GM21786 (cell line): ENCODE results near the gene OR10A5.
"Not testable (repeated sequence)": the region's sequence is repeated elsewhere in the genome, so short reads cannot be mapped to it uniquely, and the experiment has no call there.

Source experiments
- ATAC-seq: cut with Tn5 transposase; IDR thresholded peaks from one replicate; pipeline ENCODE4 v1.9.1; 2021; ENCODE audit not compliant: unreplicated experiment

The OR10A5 gene, protein sequence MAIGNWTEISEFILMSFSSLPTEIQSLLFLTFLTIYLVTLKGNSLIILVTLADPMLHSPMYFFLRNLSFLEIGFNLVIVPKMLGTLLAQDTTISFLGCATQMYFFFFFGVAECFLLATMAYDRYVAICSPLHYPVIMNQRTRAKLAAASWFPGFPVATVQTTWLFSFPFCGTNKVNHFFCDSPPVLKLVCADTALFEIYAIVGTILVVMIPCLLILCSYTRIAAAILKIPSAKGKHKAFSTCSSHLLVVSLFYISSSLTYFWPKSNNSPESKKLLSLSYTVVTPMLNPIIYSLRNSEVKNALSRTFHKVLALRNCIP

GRCh38 chr11:6845383-6845782 lies at the start of gene OR10A5:
Gene OR10A5, plus strand, starts transcription at chr11:6845683. Its CDS starts 0 bp downstream, at chr11:6845683.
- no peak for ATAC-seq

DNA sequence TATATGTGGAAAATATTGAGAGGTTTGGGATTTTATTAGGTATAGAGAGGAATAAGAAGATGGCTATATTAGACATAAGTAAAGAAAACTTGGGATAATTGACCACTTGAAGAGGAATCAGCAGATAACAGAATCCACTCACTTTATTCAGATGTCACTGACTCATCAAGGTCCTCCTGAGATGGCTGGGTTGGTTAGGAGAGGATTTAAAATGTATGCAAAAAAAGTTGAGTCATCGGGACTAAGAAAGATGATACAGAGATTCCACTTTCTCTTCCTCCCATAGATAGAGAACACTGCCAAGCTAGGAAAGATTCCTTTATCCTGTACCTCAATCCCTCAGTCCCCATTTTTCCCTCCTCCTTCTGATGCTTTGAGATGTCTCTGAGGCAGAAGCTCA lies 46.1 kb upstream of the OR10A5 start, which contains the start of gene OR6A2:
Gene OR6A2, minus strand, starts transcription at position 288 of the 400 bp plus-strand sequence. CDS start 3,981 bp downstream, outside the sequence.
- no peak for ATAC-seq

DNA sequence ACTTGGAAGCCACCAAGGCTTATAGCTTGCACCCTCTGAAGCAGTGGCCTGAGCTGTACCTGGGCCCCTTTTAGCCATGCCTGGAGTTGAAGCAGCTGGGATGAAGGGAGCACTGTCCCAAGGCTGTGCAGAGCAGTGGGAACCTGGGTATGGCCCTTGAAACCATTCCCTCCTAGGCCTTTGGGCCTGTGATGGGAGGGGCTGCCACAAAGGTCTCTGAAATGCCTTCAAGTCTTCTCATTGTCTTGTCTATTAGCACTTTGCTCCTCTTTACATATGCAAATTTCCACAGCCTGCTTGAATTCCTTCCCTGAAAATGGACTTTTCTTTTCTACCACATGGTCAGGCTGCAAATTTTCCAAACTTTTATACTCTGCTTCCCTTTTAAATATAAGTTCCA lies 44.4 kb upstream of the OR10A5 start:
- not testable (repeated sequence) for ATAC-seq

- peak; percentile 92 for ATAC-seq
Measured at GRCh38 chr11:6812390-6813005, 33.0 kb upstream of the OR10A5 start.

DNA sequence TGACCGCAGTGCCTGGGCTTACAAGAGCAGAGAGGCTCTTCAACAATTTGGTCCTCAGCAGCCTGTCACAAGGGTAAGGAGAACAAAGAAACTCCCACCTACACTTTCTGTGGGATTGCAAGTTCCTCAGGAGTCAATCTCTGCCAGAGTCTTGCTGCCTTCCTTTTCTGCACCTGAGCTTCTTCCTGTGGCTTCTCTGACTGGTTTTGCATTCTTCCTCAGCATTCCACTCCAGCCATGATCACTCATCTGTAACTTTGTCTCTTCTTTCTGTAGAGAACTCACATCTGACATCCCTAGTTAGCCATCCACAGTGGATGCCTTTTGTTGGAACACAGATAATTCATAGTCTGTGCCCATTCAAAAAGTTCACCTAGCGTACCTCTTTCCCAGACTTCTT lies 31.8 kb upstream of the OR10A5 start:
- no peak for ATAC-seq

DNA sequence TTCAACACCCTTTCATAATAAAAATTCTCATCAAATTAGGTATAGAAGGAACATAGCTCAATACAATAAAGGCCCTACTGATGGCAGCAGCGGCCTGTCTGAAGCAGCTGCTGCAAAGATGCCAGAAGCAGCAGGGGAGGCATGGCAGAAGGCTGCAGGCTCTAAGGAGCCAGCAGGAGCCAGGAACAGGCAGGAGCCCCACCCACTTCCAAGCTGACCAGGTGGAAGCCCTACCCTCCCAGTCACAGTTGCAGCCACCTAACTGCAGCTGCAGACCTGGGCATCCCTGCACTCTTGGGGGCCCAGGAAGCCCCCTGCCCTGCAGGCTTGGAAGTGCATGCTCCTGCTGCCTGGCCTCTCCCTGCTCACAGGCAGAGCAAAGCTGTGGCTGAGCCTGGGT lies 27.8 kb upstream of the OR10A5 start:
- ATAC-seq = no peak

DNA sequence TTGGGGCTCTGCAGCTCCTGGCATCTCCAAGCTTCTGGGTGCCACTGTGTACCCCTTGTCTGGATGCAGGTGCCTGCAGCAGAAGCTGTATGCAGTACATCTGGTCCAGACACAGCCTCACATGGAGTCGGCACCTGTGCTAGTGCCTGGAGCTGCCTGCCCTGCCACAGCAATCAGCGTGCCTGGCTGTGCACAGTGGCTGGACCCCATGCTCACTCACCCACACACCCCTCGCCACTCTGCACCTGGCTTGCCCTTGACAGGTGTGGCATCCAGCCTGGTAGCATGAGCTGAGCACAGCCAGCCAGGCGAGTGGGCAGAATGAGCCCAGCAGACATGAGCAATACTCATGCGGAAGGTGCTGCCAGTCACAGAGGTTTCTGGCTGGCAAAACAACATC lies 26.5 kb upstream of the OR10A5 start:
- no peak for ATAC-seq

DNA sequence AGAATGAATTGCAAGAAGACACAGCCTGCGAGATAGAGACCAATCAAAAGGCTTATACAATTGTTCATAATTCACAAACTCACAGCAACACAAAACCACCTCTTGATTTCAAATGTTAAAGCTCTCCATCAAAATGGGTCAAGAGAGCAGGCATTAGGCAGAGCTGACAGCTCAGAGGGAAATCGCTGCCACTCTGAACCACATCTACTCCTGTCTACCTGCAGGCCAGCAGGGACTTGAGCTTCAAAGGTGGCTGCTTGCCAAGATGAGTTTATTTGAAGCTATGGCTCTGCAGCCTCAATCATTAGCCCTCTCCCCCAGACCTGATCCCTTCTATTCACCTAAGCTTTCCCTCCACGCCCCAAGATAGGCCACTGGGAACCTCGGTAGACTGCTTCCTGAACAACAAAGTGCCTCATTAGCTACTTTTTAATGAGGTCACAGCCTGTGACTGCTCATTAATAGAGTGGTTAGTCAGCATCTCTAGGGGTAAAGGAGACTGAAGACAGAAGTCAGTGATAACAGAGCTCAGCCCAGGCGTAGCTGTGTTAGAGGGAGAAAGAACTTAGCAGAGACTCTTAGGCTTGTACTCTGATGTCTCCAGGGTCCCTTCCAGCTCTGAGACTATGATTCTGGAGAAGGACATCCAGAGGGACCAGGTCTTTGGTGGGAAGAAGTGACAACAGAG lies 21.2 kb upstream of the OR10A5 start:
- no peak for ATAC-seq

DNA sequence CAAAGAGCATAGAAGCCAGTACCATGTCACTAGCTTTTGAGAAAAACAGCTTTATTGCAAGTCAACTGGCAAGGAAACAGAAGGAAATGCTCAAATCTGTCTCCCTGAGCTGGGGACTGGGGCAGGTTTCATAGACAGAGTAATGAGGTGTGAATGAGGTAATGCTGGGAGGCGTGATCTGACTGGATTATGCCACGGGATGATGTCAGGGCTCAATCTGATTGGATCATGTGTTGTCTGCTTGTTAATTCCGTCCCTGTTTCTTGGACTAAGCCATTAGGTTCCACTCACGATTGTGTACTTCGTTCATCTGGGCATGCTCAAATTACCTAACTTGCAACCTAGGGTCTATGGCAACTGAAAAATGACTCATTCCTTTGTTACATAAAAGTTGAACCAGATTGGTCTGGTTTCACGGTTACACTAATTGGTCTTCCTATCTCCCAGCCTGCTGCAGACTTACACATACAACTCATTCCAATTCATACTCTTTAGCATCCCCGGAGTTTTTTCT lies 20.2 kb upstream of the OR10A5 start:
- ATAC-seq = no peak

DNA sequence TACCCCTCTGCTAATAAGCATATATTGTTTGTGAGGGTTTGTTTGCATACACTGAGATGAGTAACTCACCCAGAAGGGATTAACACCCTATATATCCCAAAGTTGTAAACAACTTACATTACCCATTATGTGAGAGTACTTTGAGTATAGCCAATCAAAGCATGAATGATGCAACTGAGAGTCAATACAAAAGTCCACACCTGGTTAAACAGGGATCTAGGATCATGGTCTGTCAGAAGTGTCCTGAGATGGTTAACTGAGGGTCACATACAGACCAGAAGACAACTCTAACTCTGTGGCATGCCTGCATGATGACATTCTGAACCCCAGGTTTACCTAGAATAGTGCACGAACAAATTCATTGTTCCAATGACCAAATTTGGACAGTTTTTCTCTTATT lies 17.4 kb upstream of the OR10A5 start:
- ATAC-seq = no peak

GRCh38 chr11:6833356-6833755 lies 12.1 kb upstream of the OR10A5 start:
- no peak for ATAC-seq

DNA sequence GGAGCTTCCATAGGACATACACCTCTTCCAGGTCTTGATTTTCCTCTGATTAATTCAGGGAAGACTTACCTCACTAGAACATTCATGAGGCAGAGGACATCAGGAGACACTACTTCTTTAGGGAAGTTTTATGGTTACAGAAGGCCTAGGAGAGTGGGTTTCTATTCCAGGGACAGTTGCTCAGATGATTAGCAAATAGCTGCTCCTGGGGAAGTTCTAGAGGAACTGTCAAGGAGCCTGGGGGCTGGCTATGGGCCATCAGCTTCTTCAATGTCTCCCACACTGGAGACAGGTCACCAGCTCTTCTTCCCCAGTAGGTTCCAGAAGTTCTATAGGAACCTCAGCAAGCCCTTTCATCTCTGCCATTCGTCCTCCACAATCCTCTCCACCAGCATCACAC lies 11.5 kb upstream of the OR10A5 start:
- ATAC-seq = no peak

DNA sequence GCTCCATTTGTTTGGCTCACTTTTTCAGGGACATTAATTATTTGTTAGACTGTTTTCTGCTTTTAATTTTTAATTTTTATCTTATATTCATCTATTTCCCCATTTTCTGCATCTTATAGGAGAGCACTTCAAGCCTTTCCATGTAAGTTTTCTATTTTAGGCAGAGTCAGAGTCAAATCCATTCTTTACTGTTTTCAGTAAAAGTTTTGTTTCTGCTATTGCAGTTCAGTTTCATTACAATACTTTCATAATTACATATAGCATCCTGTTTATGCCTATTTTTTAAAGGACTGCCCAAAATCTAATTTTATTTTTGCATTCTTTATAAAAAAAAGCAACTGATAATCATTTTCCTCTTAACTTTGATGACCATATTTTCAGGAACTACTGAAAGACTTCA lies 3.8 kb upstream of the OR10A5 start:
- no peak for ATAC-seq

DNA sequence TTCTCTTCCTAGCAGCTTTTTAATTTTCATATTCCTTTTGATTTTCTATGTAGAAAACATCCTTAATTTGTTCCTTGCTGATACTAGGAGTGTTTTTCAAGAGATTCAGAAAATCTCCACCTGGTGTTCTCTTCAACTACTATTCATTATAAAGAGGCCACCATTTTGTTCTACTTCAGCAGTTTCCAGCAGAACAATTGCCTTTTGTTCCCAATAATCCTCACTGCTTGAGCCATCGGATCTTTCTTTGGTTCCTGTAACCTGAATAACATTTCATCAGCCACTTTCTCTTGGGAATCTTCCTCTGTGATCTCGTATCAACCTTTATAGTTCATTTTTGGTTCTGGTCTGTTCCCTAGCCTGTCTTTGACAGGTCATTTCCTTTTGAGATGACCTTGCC lies 1.8 kb upstream of the OR10A5 start:
- no peak for ATAC-seq

- no peak for ATAC-seq
Measured at GRCh38 chr11:6844356-6844755, 1.1 kb upstream of the OR10A5 start.

GRCh38 chr11:6850526-6850925 lies 5.0 kb downstream of the OR10A5 start:
- ATAC-seq = no peak

GRCh38 chr11:6854801-6855200 lies 9.3 kb downstream of the OR10A5 start:
- ATAC-seq = not testable (repeated sequence)

DNA sequence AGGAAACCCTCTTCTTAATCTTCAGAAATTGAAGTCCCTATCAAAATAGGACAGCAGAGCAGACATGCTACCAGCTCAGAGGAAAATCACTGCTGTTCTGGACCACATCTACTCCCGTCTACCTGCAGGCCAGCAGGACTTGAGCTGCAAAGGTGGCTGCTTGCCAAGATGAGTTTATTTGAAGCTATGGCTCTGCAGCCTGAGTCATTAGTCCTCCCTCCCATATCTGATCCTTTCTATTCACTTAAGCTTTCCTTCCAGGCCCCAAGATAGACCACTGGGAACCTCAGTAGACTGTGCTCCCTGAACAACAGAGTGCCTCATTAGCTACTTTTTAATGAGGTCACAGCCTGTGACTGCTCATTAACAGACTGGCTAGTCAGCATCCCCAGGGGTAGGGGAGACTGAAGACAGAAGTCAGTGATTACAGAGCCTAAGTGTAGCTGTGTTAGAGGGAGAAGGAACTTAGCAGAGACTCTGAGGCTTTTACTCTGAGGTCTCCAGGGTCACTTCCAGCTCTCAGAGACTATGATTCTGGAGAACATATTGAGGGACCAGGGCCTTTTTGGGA lies 10.6 kb downstream of the OR10A5 start:
- no peak for ATAC-seq

DNA sequence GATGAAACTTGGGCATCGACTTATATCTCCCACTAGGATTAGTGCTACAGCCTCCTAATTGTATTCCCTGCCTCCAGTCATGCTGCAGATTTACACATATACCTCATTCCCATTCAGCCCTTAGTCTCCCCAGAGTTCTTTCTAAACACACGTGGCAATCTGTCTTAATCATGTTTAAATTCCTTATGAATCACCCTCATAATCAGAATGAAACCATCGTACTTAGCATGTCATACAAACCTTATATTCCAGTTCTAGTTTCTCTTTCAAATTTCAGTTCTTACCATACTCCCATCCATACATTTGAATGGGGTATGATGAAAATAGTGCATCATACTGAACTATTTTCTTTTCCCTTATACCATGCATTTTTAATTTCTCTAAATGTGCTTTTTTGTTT lies 11.4 kb downstream of the OR10A5 start:
- ATAC-seq = no peak

- no peak for ATAC-seq
Measured at GRCh38 chr11:6862961-6863360, 17.5 kb downstream of the OR10A5 start, which contains the start of gene OR10A2. Gene OR10A2, plus strand, starts transcription at chr11:6863057. Its CDS starts 6,698 bp downstream, at chr11:6869755.

DNA sequence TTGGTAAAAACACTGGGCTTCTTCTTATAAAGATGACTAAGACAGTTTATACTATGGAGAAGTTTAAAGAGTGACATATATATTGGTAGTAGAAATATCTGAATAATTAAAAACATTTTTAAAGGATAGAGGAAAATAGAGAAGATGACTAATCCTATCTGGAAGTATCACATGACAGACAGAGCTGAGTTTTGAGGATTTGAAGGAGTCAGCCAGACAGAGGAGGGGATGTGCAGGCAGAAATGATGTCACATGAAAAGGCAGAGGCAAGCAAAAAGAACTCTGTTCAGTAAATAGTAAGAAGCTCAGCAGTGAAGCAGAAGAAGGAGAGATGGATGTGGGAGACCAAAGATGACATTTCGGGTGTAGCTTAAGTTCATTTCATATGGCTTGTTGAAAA lies 19.0 kb downstream of the OR10A5 start:
- no peak for ATAC-seq
